Hepatic stellate cell (primary cell): ENCODE data around the gene ZDHHC17.
"Not testable (repeated sequence)": the region's sequence is repeated elsewhere in the genome, so short reads cannot be mapped to it uniquely, and the experiment has no call there.

Experiments used
- DNase-seq: peaks from one replicate; pipeline ENCODE4 v3.0.0; 2011; ENCODE audit warnings: low spot score

The ZDHHC17 gene

DNA sequence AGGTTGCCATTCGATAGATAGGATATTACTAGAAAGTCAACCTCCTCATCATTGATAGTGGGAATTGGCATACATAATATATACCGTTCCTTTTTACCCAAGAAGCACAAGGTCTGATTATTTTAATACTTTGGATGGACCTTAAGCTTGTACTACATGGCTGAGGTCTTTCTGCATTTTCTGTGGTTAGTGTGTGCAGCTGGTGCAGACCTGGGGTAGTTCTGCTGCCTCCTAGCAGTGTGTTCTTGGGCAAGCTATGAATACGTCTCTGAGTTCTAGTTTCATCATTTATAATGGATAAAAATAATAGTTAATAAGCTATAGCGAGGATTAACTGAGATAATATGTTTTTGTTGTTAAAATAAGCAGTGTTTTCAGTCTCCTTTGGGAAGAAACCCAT is 2.2 kb downstream of the ZDHHC17 start:
- no peak for DNase-seq

DNA sequence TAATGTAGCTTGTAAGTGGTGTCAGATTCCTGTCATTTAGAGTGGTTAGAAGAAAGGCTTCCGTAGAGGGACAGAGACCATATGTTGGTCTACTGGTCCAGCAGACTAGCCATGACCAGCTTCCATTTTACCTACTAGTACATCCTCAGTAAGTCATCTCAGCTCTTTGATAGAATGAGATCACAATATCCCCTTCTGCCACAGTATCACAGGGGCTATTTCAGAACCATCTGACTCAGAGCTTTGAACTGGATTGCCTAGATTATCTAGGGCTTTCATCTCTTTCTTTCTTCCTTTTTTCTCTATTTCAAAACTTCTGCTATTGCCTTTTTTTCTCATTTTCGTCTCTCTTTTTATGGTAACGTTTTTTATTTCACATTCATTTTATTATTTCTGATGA is 4.7 kb downstream of the ZDHHC17 start:
- DNase-seq: no peak

DNA sequence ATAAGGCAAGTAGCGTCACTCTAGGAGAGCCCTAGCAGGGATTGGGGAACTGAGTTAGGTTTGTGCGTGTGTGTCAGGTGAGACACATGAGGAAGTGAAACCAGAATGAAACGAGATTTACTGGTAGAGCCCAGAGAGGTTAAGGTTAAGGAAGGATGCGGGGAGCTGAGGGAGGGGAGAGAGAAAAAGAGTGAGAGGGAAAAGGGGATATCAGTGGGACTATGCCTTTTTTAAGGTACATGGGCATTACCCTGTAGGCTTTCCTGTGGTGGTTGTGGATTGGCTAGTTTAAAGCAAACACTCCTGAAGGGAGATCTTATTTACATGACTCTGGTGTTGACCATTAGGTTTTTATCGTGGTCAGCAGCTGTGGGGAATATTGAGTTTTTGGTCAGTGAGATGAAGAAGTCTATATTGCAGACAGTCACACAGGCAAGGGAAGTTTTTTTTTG is 13.9 kb downstream of the ZDHHC17 start:
- no peak for DNase-seq

DNA sequence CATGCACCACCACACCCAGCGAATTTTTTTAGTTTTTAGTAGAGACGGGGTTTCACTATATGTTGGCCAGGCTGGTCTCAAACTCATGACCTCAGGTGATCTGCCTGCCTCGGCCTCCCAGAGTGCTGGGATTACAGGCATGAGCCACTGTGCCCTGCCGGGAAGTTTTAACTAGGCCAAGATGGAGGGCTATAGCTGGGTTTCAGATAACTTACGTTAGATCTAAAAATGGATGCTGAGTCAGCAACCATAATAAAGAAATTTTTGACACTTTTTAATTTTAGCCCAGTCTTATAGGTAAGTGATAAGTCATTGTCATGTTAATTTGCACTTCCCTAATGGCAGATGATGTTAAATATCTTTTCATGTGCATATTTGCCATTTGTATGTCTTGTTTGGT is 14.4 kb downstream of the ZDHHC17 start:
- no peak for DNase-seq

DNA sequence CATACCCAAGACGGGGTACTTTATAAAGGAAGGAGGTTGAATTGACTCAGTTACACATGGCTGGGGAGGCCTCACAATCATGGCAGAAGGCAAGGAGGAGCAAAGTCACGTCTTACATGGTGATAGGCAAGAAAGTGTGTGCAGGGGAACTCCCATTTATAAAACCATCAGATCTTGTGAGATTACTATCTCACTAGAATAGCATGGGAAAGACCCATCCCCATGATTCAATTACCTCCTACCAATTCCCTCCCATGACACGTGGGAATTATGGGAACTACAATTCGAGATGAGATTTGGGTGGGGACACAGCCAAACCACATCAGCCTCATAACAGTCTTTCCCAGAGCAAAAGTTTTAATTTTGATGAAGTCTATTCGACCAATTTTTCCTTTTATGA is 15.4 kb downstream of the ZDHHC17 start:
- not testable (repeated sequence) for DNase-seq

DNA sequence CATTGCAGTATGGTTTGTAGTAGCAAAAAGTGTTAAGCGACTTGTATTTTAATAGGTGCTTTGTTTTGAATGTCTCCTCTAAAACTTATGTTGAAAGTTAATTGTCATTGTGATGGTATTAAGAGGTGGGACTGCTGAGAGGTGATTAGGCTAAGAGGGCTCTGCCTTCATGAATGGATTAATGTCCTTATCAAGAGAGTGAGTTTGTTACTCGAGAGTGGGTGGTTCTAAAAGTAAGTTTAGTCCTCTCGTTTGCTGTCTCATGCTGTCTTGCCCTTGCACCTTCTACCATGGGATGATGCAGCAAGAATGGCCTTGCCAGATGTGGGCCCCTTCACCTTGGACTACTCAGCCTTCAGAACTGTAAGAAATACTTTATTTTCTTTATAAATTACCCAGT is 17.4 kb downstream of the ZDHHC17 start:
- no peak for DNase-seq

DNA sequence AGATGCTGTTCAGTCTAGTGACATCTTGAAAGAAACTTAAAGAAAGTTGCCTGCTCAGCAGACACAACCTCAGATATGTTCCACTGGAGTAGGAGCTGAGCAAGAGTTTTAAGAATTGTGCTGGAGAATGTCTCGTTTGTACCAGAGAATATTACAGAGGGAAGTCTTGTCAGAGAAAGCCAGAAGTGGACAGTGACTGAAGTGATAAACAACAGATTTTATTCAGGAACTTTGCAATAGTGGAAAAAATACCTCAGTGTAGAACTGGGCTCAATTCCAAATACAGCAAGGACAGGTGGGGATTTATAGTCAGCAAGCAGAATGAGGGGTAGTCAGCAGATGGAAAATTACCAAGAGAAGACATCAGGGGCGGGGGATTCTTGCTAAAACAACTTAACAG is 18.6 kb downstream of the ZDHHC17 start:
- DNase-seq: no peak

DNA sequence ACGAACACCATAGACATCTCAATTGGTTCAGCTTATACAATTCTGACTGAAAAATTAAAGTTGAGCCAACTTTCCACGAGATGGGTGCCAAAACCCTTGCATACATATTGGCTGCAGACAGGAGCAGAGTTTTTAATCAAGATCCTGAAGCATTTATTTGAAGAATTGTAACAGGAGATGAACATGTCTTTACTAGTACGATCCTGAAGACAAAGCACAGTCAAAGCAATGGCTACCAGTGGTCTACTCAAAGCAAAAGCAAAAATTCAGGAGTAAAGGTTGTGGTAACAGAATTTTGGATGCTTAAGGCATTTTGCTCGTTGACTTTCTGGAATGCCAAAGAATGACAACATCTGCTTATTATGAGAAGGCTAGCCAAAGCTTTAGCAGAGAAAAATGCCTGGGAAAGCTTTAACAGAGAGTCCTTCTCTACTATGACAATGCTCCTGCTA is 20.7 kb downstream of the ZDHHC17 start:
- peak; percentile 19 for DNase-seq

DNA sequence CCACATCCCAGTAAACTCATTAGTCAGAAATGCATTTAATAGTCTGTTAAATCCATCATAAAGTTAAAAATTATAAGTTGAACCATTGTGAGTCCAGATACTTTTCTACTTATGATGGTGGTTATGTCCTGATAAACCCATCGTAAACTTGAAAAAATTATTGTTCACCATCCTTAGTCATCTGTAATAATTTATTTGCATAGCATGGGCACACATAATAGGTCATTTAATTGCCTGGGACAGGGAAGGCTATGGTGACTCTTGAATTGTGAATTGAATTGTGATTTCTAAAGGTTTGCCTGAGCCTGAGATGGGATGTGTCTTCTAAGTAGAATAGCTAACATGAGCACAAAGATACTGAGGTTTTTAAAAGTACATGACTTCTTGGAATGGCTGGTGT is 21.5 kb downstream of the ZDHHC17 start:
- no peak for DNase-seq

DNA sequence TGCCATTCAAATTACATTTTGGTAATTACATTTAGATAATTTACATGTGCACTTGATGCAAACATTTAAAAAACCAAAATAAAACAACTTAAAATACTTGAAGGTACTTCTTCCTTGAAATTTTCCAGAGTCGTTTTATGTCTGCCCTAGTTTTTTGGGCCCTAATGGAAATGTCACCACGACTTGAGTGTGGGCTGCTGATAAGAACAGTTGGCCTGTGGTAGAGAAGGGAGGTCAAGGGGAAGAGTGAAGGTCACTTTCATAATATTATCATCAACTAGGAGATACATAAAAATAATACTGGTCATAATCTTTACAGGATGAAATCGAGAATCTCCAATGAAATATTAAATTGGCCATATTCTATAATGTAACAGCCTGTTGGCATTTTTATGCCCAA is 23.1 kb downstream of the ZDHHC17 start:
- no peak for DNase-seq

DNA sequence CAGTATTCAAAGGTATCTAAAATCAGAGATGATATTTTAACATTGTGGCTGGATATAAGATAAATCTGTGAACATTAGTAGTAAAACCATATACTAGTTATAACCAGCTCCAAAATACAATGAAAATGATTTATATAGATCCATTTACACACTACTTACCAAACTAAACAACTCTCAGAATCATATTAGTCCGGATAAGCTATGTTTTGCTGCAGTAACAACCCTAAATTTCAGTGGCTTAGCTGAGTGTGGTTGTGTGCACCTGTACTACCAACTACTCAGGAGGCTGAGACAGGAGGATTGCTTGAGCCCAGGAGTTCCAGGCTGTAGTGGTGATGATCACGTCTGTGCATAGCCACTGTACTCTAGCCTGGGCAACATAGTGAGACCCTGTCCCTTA is 23.8 kb downstream of the ZDHHC17 start:
- no peak for DNase-seq

DNA sequence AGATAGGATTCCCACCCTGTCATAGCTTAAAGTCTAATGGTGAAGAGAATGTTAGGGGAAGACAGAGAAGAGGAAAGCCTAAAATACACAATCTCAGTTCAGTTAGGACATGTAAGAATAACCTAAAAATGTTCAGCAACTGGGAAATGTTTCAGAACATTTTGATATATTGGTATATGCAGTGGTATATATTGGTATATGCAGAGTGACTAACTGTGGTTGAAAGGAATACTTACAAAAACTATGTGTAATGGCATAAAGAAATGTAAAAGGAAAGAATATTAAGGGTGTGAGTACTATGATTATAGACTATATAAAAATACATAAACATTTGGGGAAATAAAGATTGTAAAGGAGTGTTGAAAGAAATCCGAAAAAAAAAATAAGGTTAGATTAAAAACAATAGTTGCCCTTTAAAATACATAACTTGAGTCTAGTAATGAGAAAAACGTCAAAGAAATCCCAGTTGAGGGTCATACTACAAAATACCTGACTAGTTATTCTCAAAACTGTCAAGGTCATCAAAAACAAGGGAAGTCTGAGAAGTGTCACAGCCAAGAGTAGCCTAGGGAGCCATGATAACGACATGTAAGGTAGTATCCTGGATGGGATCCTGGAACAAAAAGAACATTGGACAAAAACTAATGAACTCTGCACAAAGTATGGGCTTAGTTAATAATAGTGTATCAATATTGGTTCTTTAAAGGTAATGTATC is 25.6 kb downstream of the ZDHHC17 start:
- DNase-seq: no peak

DNA sequence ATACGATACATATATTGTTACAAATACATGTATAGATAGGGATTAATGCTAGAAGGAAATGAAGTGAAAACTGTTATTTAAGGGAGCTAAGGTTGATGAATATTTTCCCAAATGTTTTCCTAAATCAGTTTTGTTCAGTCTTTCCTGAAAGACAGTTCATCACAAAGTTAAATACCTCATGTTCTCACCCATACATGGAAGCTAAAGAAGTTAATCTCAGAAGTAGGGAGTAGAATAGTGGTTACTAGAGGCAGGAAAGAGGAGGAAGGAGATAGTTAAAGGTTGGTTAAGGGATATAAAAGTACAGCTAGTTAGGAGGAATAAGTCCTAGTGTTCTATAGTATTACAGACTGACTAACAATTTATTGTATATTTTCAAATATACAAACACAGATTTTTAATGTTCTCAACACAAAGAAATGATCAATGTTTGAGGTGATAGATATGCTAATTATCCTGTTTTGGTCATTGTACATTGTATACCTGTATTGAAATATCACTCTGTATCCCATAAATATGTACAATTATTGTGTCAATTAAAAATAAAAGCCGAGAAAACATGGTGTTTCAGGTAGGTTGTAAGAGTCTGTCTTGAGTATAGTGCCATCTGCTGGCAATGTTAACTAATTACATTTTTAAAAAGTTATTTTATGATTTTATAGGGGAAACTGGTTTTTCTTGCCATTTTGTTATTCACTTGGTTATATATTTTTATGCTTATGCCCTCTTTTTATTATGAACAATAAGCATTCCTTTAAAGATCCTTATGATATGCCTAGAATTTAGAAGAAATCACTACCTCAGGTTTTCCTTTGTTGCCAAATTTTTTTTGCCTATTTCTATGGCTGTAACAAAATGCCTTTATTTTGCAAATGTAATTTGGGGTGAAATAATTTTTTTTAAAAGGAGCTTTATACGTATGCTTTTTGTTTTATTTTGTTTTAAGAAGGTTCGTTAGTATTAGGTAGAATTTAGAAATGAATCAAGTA is 26.9 kb downstream of the ZDHHC17 start:
- DNase-seq: peak; percentile 12

DNA sequence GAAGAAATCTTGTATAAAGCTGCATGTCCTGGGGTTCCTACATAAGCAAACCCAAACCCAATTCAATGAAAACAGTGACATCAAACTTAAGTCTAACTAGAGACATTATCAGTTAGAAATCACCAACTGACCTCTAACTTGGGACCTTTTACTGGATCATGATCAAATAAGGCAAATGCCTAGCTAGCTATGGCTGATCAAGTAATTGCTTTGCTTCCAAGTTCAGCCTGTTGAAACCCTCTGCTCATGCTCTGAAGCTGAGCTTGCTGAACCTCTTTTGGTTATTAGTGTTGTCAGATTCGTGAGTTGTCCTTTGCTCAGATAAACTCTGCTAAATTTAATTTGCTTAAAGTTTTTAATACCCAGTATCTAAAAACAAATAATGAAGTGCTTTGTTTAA is 28.9 kb downstream of the ZDHHC17 start:
- DNase-seq: no peak

DNA sequence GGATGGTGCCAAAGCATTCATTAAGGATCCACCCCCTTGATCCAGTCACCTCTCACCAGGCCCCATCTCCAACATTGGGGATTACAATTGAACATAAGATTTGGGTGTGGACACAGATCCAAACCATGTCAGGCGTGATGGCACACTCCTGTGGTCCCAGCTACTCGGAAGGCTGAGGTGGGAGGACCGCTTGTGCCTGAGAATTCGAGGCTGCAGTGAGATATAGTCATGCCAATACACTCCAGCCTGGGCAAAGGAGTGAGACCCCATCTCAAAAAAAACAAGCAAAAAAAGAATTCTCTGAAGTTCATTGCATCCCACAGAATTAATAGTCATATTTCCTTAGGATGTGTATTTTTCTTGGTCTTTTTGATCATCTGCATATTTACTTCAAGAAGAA is 34.9 kb downstream of the ZDHHC17 start:
- DNase-seq: no peak

DNA sequence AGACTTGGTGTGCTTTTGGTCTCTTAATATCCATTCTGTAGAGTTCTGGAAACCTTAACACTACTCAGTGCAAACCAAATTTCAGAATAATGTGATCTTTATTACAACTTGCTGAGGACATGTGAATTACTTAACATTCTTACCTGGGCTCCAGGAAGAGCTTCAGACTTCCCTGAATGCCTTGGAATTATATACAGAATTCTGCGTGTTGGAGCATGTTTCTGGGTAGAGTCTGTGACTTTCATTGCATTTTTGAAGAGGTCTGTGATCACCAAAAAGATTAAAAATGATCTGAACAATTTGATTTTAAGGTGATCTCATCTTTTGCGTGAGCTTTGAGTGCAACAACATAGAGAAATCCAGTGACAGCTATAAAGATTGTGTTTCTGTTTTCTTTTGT is 35.4 kb downstream of the ZDHHC17 start:
- DNase-seq: no peak

DNA sequence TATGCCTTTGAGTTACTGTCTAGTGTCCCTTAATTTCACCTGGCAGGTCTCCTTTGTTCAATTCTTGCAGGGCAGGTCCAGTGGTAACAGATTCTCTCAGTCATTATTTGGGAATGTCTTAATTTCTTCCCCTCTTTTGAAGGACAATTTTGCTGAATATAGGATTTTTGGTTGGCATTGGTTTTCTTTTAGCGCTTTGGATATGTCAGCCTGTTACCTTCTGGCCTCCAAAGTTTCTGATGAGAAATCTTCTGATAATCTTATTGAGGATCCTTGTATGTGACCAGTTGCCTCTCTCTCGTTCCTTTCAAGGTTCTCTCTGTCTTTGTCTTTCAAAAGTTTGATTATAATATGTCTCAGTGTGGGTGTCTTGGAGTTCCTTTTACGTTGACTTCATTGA is 38.1 kb downstream of the ZDHHC17 start:
- DNase-seq: no peak

DNA sequence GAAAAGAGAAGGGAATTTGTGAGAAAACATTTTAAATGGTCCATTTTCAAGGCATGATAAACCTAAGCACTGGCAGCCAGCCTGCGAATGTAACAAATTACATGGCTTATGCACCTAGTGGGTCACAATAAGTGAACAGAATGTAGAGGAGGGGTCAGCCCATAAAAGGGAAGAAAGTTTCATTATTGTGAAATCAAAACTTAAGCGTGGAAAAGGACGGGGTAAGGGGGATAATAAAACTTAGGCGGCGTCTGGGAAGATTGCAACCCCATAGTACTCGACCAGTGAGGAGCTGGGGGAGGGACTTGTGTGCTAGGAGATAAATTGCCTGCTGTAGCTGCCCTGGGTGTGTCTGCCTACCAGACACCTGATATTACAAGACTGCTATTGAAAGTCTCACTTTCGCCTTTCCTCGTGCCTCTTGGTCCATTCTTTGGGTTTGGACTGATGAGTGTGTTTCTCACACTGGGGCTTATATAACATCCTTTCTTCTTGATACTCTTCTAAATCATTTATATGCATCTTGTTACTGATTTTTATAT is 40.6 kb downstream of the ZDHHC17 start:
- DNase-seq: no peak

DNA sequence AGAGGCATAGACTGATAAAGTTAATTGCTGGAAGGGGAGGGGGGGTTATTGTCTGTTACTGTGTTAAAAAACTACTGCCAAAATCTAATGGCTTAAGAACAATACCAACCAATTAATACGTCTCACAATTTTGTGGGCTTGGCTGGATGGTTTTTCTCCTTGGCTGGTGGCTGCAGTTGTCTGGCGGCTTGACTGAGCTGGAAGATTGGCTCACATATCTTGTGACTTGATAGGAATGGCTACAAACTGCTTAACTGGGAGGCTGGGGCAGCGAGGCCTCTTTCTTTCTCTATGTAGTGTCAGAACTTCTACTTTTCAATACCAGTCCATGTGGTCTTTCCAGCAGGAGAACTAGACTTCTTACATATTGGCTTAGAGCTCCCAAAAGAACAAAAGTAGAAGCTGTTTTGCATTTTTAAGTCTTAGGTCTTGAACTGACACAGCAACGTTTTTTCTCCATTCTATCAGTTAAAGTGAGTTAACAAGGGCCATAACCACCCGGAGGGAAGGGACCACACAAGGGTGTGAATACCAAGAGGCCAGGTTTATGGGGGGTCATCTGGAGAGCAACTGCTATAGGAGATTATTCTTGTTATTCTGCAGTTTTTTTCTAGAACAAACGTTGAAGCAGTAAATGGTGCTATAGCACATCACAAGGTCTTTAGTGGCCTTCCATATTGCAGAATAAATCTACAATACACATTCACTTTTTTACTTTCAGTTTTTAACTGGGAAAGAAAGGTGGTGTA is 46.9 kb downstream of the ZDHHC17 start:
- no peak for DNase-seq

DNA sequence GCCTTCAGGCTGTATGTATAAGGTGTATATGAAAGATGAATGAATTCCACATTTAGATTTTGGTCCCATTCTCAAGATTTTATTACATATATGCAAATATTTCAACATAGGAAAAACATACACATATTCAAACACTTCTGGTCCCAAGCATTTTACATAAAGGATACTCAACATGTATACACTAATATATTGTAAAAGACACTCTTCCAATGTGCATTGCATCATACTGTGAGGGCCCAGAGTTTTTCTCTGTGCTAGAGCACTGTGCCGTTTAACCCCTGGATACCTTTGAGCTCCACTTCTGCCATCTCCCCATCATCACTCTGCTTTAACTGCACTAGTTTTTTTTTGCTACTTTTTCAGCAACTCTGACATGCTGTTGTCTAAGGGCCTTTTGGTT is 48.1 kb downstream of the ZDHHC17 start:
- no peak for DNase-seq

DNA sequence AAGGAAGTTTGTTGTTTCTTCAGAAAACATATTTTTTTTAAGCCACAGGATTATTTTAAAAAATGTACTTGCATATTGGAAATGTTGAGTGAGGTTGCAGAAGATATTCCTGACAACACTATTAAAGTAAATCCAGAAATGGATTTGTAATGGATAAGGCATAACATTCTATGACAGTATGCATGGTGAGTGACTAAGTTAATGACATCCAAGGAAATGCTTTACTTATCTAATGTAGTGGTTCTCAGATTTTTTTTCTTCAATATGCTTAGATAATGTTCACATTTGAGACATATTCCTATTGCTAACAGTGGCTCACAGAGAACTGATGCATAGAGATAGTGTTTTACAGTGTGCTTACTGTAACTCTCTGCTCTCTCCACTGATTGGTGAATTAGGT is 49.4 kb downstream of the ZDHHC17 start:
- DNase-seq: no peak

DNA sequence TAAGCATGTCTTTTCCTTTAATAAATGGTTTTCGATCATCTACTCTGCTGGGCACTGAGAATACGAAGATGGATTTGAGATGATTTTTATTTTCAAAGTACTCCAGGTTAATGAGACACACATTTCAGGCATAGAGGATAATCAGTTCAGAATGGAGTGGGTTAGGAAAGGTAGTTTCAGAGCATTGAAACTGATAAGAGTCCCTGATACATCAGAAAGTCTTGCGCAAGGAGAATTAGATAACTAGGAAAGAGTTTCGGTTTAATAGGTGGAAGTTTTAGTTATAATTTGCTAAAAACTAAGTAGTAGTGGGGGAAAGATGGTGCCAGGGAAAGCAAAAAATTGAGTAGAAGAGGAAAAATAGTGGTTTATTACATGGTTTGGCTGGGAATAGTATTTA is 50.1 kb downstream of the ZDHHC17 start:
- no peak for DNase-seq
